HepG2 (cell line): Measurements from ENCODE around the gene AFAP1. TPM values are rescaled to one million over a fixed set of nuclear protein-coding genes. Genes with fewer than 3 reads are reported as not detected.

Experiments
- ATAC-seq: fragments of 200-7000 bp; cut with Tn5 transposase; 3 replicates; pipeline ENCODE4 v1.9.1; 2020; ENCODE audit warnings: mild to moderate bottlenecking, moderate library complexity
- BruUV-seq: library from RNA; stranded (reverse); fragments of 400-500 nt; replicated peaks from 2 replicates; lab custom pipeline; 2021; lab: Mats Ljungman, UMichigan
- CTCF ChIA-PET: fragments of 300-600 bp; formaldehyde crosslinking; extraction: SDS; loops from one replicate; lab custom pipeline; 2021; ENCODE audit warnings: low total read pairs, inconsistent platforms, low intra/inter-chr PET ratio; lab: Yijun Ruan, JAX
- POLR2A ChIA-PET: fragments of 350-600 bp; sonication (Branson Sonifier 250); formaldehyde crosslinking; loops from one replicate; lab custom pipeline; 2020; ENCODE audit warnings: antibody characterized with exemption, inconsistent platforms; lab: Yijun Ruan, JAX
- DNase-seq: peaks from one replicate; pipeline ENCODE4 v3.0.0-alpha.2; 2015; ENCODE audit warnings: low spot score
- FAIRE-seq: peaks from 3 replicates; lab custom pipeline; 2011; peaks lifted over from hg19 to GRCh38; lab: Jason Lieb, UNC
- H2AFZ ChIP-seq: one replicate; pipeline ENCODE4 v1.6.1; 2011; ENCODE audit warnings: low read length, inconsistent platforms
- H3K27ac ChIP-seq: fragments of 300-600 bp; 3 replicates; pipeline ENCODE4 v1.8.0; 2011; ENCODE audit warnings: mixed run types, mild to moderate bottlenecking, mixed read lengths, low read length, inconsistent platforms; ENCODE audit not compliant: insufficient read depth; ENCODE audit errors: extremely low read length
- H3K27me3 ChIP-seq, 2 experiments: fragments of 200-600 bp in 1 of 2; 2 replicates in 1 of 2; 3 replicates in 1 of 2; pipeline versions ENCODE4 v1.6.0 to v1.8.0; 2011; ENCODE audit warnings: low read length in 2 of 2, mild to moderate bottlenecking in 2 of 2, moderate library complexity in 2 of 2, inconsistent platforms in 1 of 2; ENCODE audit not compliant: insufficient read depth in 2 of 2, control insufficient read depth in 1 of 2
- H3K36me3 ChIP-seq, 2 experiments: fragments of 200-600 bp in 1 of 2; replicated peaks in 1 of 2; 2 replicates in 1 of 2; 3 replicates in 1 of 2; pipeline versions ENCODE4 v1.5.1 to v1.8.0; 2011; ENCODE audit warnings: low read length in 2 of 2, inconsistent platforms in 1 of 2; ENCODE audit not compliant: insufficient read depth in 2 of 2, control insufficient read depth in 1 of 2
- H3K4me1 ChIP-seq: 2 replicates; pipeline ENCODE4 v1.5.1; 2012; ENCODE audit warnings: low read length, inconsistent platforms; ENCODE audit not compliant: insufficient read depth
- H3K4me2 ChIP-seq: 2 replicates; pipeline ENCODE4 v1.6.0; 2011; ENCODE audit warnings: low read depth, low read length, inconsistent platforms
- H3K4me3 ChIP-seq, 3 experiments: fragments of 200-600 bp in 1 of 3; sonication (generic), shearing (Covaris generic) in 1 of 3; replicated peaks in 1 of 3; 2 replicates each; pipeline ENCODE4 v1.5.1; 2011 to 2016; ENCODE audit warnings: low read length in 3 of 3, inconsistent platforms in 2 of 3, low read depth in 2 of 3, mild to moderate bottlenecking in 2 of 3, control low read depth in 1 of 3, mixed read lengths in 1 of 3; ENCODE audit not compliant: insufficient read depth in 1 of 3
- H3K79me2 ChIP-seq: one replicate; pipeline ENCODE4 v1.6.1; 2011; ENCODE audit warnings: low read length, inconsistent platforms; ENCODE audit not compliant: insufficient read depth
- H3K9ac ChIP-seq: 2 replicates; pipeline ENCODE4 v1.6.0; 2011; ENCODE audit warnings: mild to moderate bottlenecking, low read depth, low read length, inconsistent platforms; ENCODE audit not compliant: insufficient read depth
- H3K9me3 ChIP-seq: 2 replicates; pipeline ENCODE4 v1.5.1; 2012; ENCODE audit warnings: mild to moderate bottlenecking, low read length
- H4K20me1 ChIP-seq: 2 replicates; pipeline ENCODE4 v1.6.0; 2011; ENCODE audit warnings: inconsistent platforms, mild to moderate bottlenecking, low read length, moderate library complexity; ENCODE audit not compliant: insufficient read depth
- ARID4A ChIP-seq: sonication (generic); formaldehyde crosslinking; IDR thresholded peaks from 2 replicates; pipeline ENCODE4 v1.5.0; 2020; ENCODE audit warnings: mild to moderate bottlenecking, missing genetic modification reagents, borderline replicate concordance
- BHLHE40 ChIP-seq: IDR thresholded peaks from 2 replicates; pipeline ENCODE4 v1.6.1; 2011; ENCODE audit warnings: low read length, improper control_type of control experiment
- CHD2 ChIP-seq: IDR thresholded peaks from 2 replicates; pipeline ENCODE4 v1.6.1; 2011; ENCODE audit warnings: low read depth, low read length, improper control_type of control experiment
- CTCF ChIP-seq: sonication (generic); formaldehyde crosslinking; IDR thresholded peaks from 2 replicates; pipeline ENCODE4 v1.5.0; 2020; ENCODE audit warnings: mild to moderate bottlenecking, missing genetic modification reagents, moderate library complexity
- KDM2A ChIP-seq: sonication (generic); formaldehyde crosslinking; IDR thresholded peaks from 2 replicates; pipeline ENCODE4 v1.4.0; 2020; ENCODE audit warnings: low read depth, missing genetic modification reagents, borderline replicate concordance
- MEIS1 ChIP-seq: sonication (generic); formaldehyde crosslinking; IDR thresholded peaks from 2 replicates; pipeline ENCODE4 v1.9.0; 2021; ENCODE audit warnings: mild to moderate bottlenecking, missing genetic modification reagents, moderate library complexity, borderline replicate concordance
- PCBP1 ChIP-seq: fragments of 200-400 bp; formaldehyde crosslinking; IDR thresholded peaks from 2 replicates; pipeline ENCODE4 v1.6.1; 2017; ENCODE audit warnings: mild to moderate bottlenecking, low read depth, low read length, borderline replicate concordance
- RXRB ChIP-seq: IDR thresholded peaks from 2 replicates; pipeline ENCODE4 v1.6.1; 2016; ENCODE audit warnings: borderline replicate concordance, missing genetic modification reagents, missing compliant biosample characterization
- SMC3 ChIP-seq: IDR thresholded peaks from 2 replicates; pipeline ENCODE4 v1.6.1; 2011; ENCODE audit warnings: low read length, improper control_type of control experiment
- ZBTB33 ChIP-seq: sonication (generic); formaldehyde crosslinking; IDR thresholded peaks from 2 replicates; pipeline ENCODE4 v1.4.0; 2020; ENCODE audit warnings: missing genetic modification reagents
- ZNF280B ChIP-seq: sonication (generic); formaldehyde crosslinking; IDR thresholded peaks from 2 replicates; pipeline ENCODE4 v1.5.0; 2020; ENCODE audit warnings: missing genetic modification reagents, mild to moderate bottlenecking, borderline replicate concordance
- WGBS: methylation state at CpG from one replicate; pipeline ENCODE4 v1.1.6; 2017; ENCODE audit warnings: low lambda C conversion rate; 5-methylcytosine and 5-hydroxymethylcytosine counted together
- in situ Hi-C: cut with HindIII; loops from 2 replicates; pipeline ENCODE4 v1.10.0; 2017; ENCODE audit warnings: low pct_unique_long_range_greater_than_20kb; ENCODE audit not compliant: extremely low pct_ligation_motif_present
- intact Hi-C: fragments of 100-400 bp; cut with micrococcal nuclease; formaldehyde crosslinking; loops from one replicate; pipeline ENCODE4 v1.10.0; 2022; ENCODE audit not compliant: unreplicated experiment
- polyA plus RNA-seq, 8 experiments: library from polyadenylated mRNA; depleted of rRNA in 3 of 8; stranded (reverse) in 7 of 8; unstranded in 1 of 8; fragments of >200 nt; fragmentation: Illumina TruSeq in 4 of 8; extraction: Trizol in 4 of 8; gene quantifications; 2 replicates each; pipeline versions ENCODE4 v1.2.1 to v1.2.3, GENCODE V29; 2011 to 2016; ENCODE audit warnings: low read depth in 4 of 8, missing spikeins in 1 of 8, mixed read lengths in 1 of 8; ENCODE audit not compliant: insufficient read depth in 1 of 8
- total RNA-seq, 5 experiments: library from RNA; depleted of rRNA; stranded (reverse); fragments of >200 nt; fragmentation: Illumina TruSeq; extraction: Trizol; gene quantifications; 2 replicates each; pipeline ENCODE4 v1.2.3, GENCODE V29; 2016; ENCODE audit warnings: low read depth in 1 of 5

Gene AFAP1
- total and polyA plus RNA-seq, 2 of the 13 experiments (the other 11 are each of a cell fraction or from before 2014, with no cell fraction given): 2.5 TPM

GRCh38 chr4:7761720-7762119 lies 177.9 kb downstream of the AFAP1 start:
- Histone ChIP-seq H3K4me3 (no peak overlapping the region), H3K36me3 (peaks cover 2 to 4% of the 10 kb centered on the region in 2 experiments; a peak in 1 of 5 replicates), H3K4me1 (peaks cover 61% of the 10 kb centered on the region), H3K9me3 (no peaks in the 10 kb centered on the region), H3K27ac (no peak overlapping the region), H3K79me2 (no peaks in the 10 kb centered on the region), H3K27me3 (no peaks in the 10 kb centered on the region), H4K20me1 (no peaks in the 10 kb centered on the region), H3K4me2 (no peak overlapping the region), H2AFZ (no peak overlapping the region), H3K9ac (no peak overlapping the region)
- ChIA-PET CTCF (interaction anchor here (1.1 to 1.9 kb wide), 3 partner anchors 9 to 226 kb away, joined by 3 to 13 read pairs (median 6); no protein-coding TSS in a partner anchor), POLR2A (interaction anchor here (0.7 kb wide), 1 partner anchor 12 kb away, joined by 3 read pairs; no protein-coding TSS in a partner anchor)
- in situ Hi-C loops (no loop called here), intact Hi-C loops (loop anchor here (1.0 kb wide), 1 partner anchor 41 kb away; no protein-coding TSS in a partner anchor)
- no TSS peak for BruUV-seq
- DNase-seq: peak; percentile 49
- peak; percentile 60 for FAIRE-seq
- WGBS: 67% methylated on average over 7 of the region's 12 CpGs
- peak; percentile 93 for ATAC-seq
- TF ChIP-seq SMC3 (peak; percentile 69), BHLHE40 (0 out of 2 replicates have a peak, but pooled peaks have one; percentile 23), CHD2 (0 out of 2 replicates have a peak, but pooled peaks have one; percentile 6), PCBP1 (no peak), RXRB (CRISPR knock-in tag) (peak; percentile 30; the same call in 1 of the 2 replicates), ZNF280B (CRISPR knock-in tag) (0 out of 2 replicates have a peak, but pooled peaks have one; percentile 36), MEIS1 (CRISPR knock-in tag) (no peak), ZBTB33 (CRISPR knock-in tag) (peak; percentile 90), KDM2A (CRISPR knock-in tag) (peak; percentile 28; the same call in 1 of the 2 replicates), CTCF (CRISPR knock-in tag) (peak; percentile 81), ARID4A (CRISPR knock-in tag) (peak; percentile 16; the same call in 1 of the 2 replicates)
